Measurements from ENCODE around the gene ATG9B. TPM values are rescaled to one million over a fixed set of nuclear protein-coding genes. Genes with fewer than 3 reads are reported as not detected.

Gene ATG9B
- total and polyA plus RNA-seq, 2 of the 13 experiments (the other 11 are each of a cell fraction or from before 2014, with no cell fraction given) = 0.24 TPM; not detected in 1

DNA sequence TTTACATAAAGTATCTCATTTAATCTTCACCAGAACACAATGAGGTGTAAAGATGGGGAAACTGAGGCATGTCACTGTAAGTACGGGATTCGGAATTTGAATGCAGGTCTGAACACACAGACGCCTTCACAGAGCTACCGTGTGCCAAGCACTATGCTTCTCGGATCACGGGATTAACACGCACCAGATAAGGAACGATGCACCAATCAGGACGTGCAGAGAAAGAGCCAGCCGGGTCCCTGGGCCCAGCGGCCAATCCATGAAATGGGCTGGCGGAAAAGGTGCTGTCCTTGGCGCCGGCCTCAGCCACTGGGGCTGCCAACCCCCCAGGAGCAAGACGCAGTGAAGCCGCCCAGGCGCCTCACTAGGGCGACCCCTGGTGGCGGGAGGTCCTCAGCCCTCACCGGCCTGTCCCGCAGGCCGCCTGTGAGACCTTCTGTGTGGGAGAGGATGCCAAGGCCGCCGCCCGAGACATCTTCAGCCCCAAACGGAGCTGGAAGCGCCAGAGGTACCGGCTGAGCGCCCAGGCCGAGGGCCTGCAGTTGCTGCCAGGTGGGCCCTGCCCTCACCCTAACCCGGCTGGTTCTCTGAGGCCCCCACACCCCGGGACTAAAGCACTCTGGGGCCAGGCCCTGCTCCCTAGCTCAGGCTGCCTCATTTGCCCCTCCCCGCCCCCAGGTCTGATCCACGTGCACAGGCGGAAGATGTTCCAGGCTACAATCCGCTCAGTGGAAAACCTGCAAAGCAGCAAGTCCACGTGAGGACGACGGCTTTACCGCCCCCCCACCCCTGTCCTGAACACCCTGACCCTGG lies 15.6 kb downstream of the ATG9B start (continued):
- TF ChIP-seq, protein P1, sequence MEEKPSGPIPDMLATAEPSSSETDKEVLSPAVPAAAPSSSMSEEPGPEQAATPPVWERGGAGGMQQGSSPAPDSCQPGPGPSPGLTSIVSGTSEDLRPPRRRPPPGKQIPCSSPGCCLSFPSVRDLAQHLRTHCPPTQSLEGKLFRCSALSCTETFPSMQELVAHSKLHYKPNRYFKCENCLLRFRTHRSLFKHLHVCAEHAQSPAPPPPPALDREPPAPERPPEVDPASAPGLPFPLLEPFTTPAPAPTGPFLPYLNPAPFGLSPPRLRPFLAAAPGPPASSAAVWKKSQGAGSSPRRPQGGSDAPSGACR (CRISPR knock-in tag; IDR thresholded peaks at IDR 0.05) = peak; percentile 44; the same call in 1 of the 2 replicates

GRCh38 chr7:151008143-151008510 lies 16.2 kb downstream of the ATG9B start:
- Histone ChIP-seq H3K79me2 (ENCODE audit: insufficient read depth, low read length) (no peaks in the 10 kb centered on the region), H3K27me3 (ENCODE audit: control insufficient read depth in 1 of 2, insufficient read depth in 2 of 2, low read length in 2 of 2) (peaks cover 0 to 2% of the 10 kb centered on the region in 2 experiments; a peak in 1 of 5 replicates), H3K4me2 (ENCODE audit: low read depth, low read length) (peak overlapping the region; percentile 98), H3K27ac (ENCODE audit: extremely low read length, insufficient read depth, low read length) (no peak overlapping the region), H3K4me1 (ENCODE audit: insufficient read depth, low read length) (peaks cover 100% of the 10 kb centered on the region), H2AFZ (ENCODE audit: low read length) (no peak overlapping the region), H3K9ac (ENCODE audit: insufficient read depth, low read depth, low read length) (peak overlapping the region; percentile 4; the same call in 1 of the 2 replicates), H3K36me3 (replicated peaks in 1 of 2; ENCODE audit: control insufficient read depth in 1 of 2, insufficient read depth in 2 of 2, low read length in 2 of 2) (no peaks in the 10 kb centered on the region), H4K20me1 (ENCODE audit: insufficient read depth, low read length) (no peaks in the 10 kb centered on the region), H3K4me3 (replicated peaks in 1 of 3; ENCODE audit: insufficient read depth in 1 of 3, low read depth in 2 of 3, low read length in 3 of 3) (peak overlapping the region in 2 of 3 experiments; percentile 48 to 62; a peak in 2 of 6 replicates), H3K9me3 (ENCODE audit: low read length) (no peaks in the 10 kb centered on the region)
- ATAC-seq (no peak), FAIRE-seq (no peak), DNase-seq (ENCODE audit: low spot score) (no peak)
- in situ Hi-C loops (cut with HindIII; ENCODE audit: extremely low pct_ligation_motif_present, low pct_unique_long_range_greater_than_20kb) = no loop called here
- 44% methylated on average over 10 of the region's 11 CpGs for WGBS (ENCODE audit: low lambda C conversion rate)
- ChIA-PET POLR2A (interaction anchor here (2.4 to 5.2 kb wide), 3 partner anchors 20 to 54 kb away, joined by 6 to 31 read pairs (median 29); partner anchors contain the start of genes ABCB8 and CDK5), CTCF (ENCODE audit: low intra/inter-chr PET ratio, low total read pairs) (no interaction called here)
- intact Hi-C loops (cut with micrococcal nuclease; ENCODE audit: unreplicated experiment) = no loop called here
- no TSS peak for BruUV-seq (replicated peaks)
- TF ChIP-seq HCFC1 (IDR thresholded peaks at IDR 0.05; ENCODE audit: low read depth, low read length) = no peak
- no peak for TF ChIP-seq STAT6 (CRISPR knock-in tag; IDR thresholded peaks at IDR 0.05; ENCODE audit: borderline replicate concordance)
- TF ChIP-seq NPAS2 (CRISPR knock-in tag; IDR thresholded peaks at IDR 0.05; ENCODE audit: borderline replicate concordance) = no peak
- TF ChIP-seq, protein P2, sequence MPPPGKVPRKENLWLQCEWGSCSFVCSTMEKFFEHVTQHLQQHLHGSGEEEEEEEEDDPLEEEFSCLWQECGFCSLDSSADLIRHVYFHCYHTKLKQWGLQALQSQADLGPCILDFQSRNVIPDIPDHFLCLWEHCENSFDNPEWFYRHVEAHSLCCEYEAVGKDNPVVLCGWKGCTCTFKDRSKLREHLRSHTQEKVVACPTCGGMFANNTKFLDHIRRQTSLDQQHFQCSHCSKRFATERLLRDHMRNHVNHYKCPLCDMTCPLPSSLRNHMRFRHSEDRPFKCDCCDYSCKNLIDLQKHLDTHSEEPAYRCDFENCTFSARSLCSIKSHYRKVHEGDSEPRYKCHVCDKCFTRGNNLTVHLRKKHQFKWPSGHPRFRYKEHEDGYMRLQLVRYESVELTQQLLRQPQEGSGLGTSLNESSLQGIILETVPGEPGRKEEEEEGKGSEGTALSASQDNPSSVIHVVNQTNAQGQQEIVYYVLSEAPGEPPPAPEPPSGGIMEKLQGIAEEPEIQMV (CRISPR knock-in tag; IDR thresholded peaks at IDR 0.05; ENCODE audit: low read depth) = no peak
- TF ChIP-seq, protein P3, sequence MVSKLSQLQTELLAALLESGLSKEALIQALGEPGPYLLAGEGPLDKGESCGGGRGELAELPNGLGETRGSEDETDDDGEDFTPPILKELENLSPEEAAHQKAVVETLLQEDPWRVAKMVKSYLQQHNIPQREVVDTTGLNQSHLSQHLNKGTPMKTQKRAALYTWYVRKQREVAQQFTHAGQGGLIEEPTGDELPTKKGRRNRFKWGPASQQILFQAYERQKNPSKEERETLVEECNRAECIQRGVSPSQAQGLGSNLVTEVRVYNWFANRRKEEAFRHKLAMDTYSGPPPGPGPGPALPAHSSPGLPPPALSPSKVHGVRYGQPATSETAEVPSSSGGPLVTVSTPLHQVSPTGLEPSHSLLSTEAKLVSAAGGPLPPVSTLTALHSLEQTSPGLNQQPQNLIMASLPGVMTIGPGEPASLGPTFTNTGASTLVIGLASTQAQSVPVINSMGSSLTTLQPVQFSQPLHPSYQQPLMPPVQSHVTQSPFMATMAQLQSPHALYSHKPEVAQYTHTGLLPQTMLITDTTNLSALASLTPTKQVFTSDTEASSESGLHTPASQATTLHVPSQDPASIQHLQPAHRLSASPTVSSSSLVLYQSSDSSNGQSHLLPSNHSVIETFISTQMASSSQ (IDR thresholded peaks at IDR 0.05; ENCODE audit: low read depth) = no peak
- TF ChIP-seq, protein P3 (CRISPR knock-in tag; IDR thresholded peaks at IDR 0.05; ENCODE audit: borderline replicate concordance) = no peak
- peak; percentile 1 for TF ChIP-seq RBM39 (IDR thresholded peaks at IDR 0.05; ENCODE audit: low read depth, low read length, poor library complexity, severe bottlenecking)
- TF ChIP-seq POGK (CRISPR knock-in tag; conservative IDR thresholded peaks at IDR 0.05) = 0 out of 2 replicates have a peak, but pooled peaks have one; percentile 15
